PC-3 (cell line): ENCODE measurements around the gene PNO1. TPM values are rescaled to one million over a fixed set of nuclear protein-coding genes. Genes with fewer than 3 reads are reported as not detected.

Experiments used
- ATAC-seq: fragments of 200-7000 bp; cut with Tn5 transposase; 2 replicates; pipeline ENCODE4 v1.9.1; 2020; ENCODE audit warnings: mild to moderate bottlenecking, moderate library complexity
- BruUV-seq: library from RNA; stranded (reverse); fragments of 400-500 nt; replicated peaks from 2 replicates; lab custom pipeline; 2021; lab: Mats Ljungman, UMichigan
- CTCF ChIA-PET: fragments of 300-600 bp; sonication (Branson Sonifier 250); formaldehyde crosslinking; loops from one replicate; lab custom pipeline; 2022; ENCODE audit warnings: antibody characterized with exemption; lab: Charles Lee
- POLR2A ChIA-PET: fragments of 300-600 bp; sonication (Branson Sonifier 250); formaldehyde crosslinking; loops from one replicate; lab custom pipeline; 2022; ENCODE audit warnings: antibody characterized with exemption; ENCODE audit not compliant: unreplicated experiment; lab: Charles Lee
- DNase-seq: peaks from one replicate; pipeline ENCODE4 v3.0.0-alpha.2; 2015
- H2AFZ ChIP-seq: fragments of 300-600 bp; sonication (generic); 2 replicates; pipeline ENCODE4 v1.6.0; 2016; ENCODE audit warnings: antibody characterized with exemption, low read length
- H3F3A ChIP-seq: fragments of 300-600 bp; sonication (generic); one replicate; pipeline ENCODE4 v1.6.0; 2017; ENCODE audit warnings: antibody characterized with exemption, low read length, control low read depth, mild to moderate bottlenecking; ENCODE audit not compliant: unreplicated experiment
- H3K27ac ChIP-seq: fragments of 300-600 bp; sonication (generic); 2 replicates; pipeline ENCODE4 v1.5.1; 2016; ENCODE audit warnings: mild to moderate bottlenecking, low read length
- H3K27me3 ChIP-seq: fragments of 300-600 bp; sonication (generic); 2 replicates; pipeline ENCODE4 v1.6.1; 2016; ENCODE audit warnings: low read length, mixed read lengths
- H3K36me3 ChIP-seq: fragments of 300-600 bp; sonication (generic); 2 replicates; pipeline ENCODE4 v1.6.1; 2016; ENCODE audit warnings: low read depth, mixed run types, low read length, mixed read lengths
- H3K4me1 ChIP-seq: fragments of 300-600 bp; sonication (generic); 2 replicates; pipeline ENCODE4 v1.5.1; 2016; ENCODE audit warnings: low read length; ENCODE audit not compliant: insufficient read depth
- H3K4me2 ChIP-seq: fragments of 300-600 bp; sonication (generic); 2 replicates; pipeline ENCODE4 v1.6.0; 2016; ENCODE audit warnings: low read length
- H3K4me3 ChIP-seq: fragments of 300-600 bp; sonication (generic); 2 replicates; pipeline ENCODE4 v1.5.1; 2016; ENCODE audit warnings: mild to moderate bottlenecking, low read length, mixed read lengths
- H3K79me2 ChIP-seq: fragments of 300-600 bp; sonication (generic); 2 replicates; pipeline ENCODE4 v1.6.1; 2017; ENCODE audit warnings: low read length, mixed read lengths
- H3K9ac ChIP-seq: fragments of 300-600 bp; sonication (generic); 2 replicates; pipeline ENCODE4 v1.6.0; 2016; ENCODE audit warnings: mild to moderate bottlenecking, low read length
- H3K9me2 ChIP-seq: fragments of 300-600 bp; sonication (generic); replicated peaks from 2 replicates; pipeline ENCODE4 v1.6.1; 2016; ENCODE audit warnings: mixed run types, low read length, mixed read lengths
- H3K9me3 ChIP-seq: fragments of 300-600 bp; sonication (generic); 2 replicates; pipeline ENCODE4 v1.6.1; 2016; ENCODE audit warnings: low read length, mixed read lengths
- H4K20me1 ChIP-seq: fragments of 300-600 bp; sonication (generic); 2 replicates; pipeline ENCODE4 v1.6.1; 2016; ENCODE audit warnings: low read length, mixed read lengths
- EZH2 ChIP-seq: fragments of 300-600 bp; sonication (generic); IDR thresholded peaks from one replicate; pipeline ENCODE4 v1.6.1; 2017; ENCODE audit warnings: antibody characterized with exemption, mild to moderate bottlenecking, low read length; ENCODE audit not compliant: unreplicated experiment
- EZH2phosphoT487 ChIP-seq: fragments of 300-600 bp; sonication (generic); IDR thresholded peaks from 2 replicates; pipeline ENCODE4 v1.6.1; 2018; ENCODE audit warnings: mild to moderate bottlenecking, antibody characterized with exemption, low read length, borderline replicate concordance
- intact Hi-C: fragments of 100-400 bp; cut with micrococcal nuclease; formaldehyde crosslinking; loops from 2 replicates; pipeline ENCODE4 v1.9.0; 2023
- total RNA-seq: library from RNA; depleted of rRNA; stranded (reverse); fragments of >200 nt; gene quantifications from 2 replicates; pipeline ENCODE4 v1.2.3, GENCODE V29; 2014
- TF ChIP-seq, protein P1 (sequence below): fragments of 300-600 bp; sonication (generic); conservative IDR thresholded peaks from 2 replicates; pipeline ENCODE4 v1.5.1; 2017; ENCODE audit warnings: antibody characterized with exemption, low read depth, mild to moderate bottlenecking, low read length

PNO1 gene
- total RNA-seq, 1 experiment from 2014 or later, result 50.8 TPM

- peaks cover 5% of the 10 kb centered on the region; the same call in 1 of the 2 replicates for H3K36me3 ChIP-seq
- TSS peak; percentile 75 for BruUV-seq
- H3K27ac ChIP-seq, result peak overlapping the region; percentile 63
- TF ChIP-seq EZH2phosphoT487 (no peak), EZH2 (no peak)
- TF ChIP-seq, protein P1, sequence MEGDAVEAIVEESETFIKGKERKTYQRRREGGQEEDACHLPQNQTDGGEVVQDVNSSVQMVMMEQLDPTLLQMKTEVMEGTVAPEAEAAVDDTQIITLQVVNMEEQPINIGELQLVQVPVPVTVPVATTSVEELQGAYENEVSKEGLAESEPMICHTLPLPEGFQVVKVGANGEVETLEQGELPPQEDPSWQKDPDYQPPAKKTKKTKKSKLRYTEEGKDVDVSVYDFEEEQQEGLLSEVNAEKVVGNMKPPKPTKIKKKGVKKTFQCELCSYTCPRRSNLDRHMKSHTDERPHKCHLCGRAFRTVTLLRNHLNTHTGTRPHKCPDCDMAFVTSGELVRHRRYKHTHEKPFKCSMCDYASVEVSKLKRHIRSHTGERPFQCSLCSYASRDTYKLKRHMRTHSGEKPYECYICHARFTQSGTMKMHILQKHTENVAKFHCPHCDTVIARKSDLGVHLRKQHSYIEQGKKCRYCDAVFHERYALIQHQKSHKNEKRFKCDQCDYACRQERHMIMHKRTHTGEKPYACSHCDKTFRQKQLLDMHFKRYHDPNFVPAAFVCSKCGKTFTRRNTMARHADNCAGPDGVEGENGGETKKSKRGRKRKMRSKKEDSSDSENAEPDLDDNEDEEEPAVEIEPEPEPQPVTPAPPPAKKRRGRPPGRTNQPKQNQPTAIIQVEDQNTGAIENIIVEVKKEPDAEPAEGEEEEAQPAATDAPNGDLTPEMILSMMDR, result no peak
- no peak overlapping the region for H3K9ac ChIP-seq
- H3K9me3 ChIP-seq, result no peaks in the 10 kb centered on the region
- ATAC-seq (peak; percentile 97), DNase-seq (peak; percentile 90)
- peaks cover 53% of the 10 kb centered on the region for H3K4me1 ChIP-seq
- H3K27me3 ChIP-seq, result no peaks in the 10 kb centered on the region
- H4K20me1 ChIP-seq, result peaks cover 16% of the 10 kb centered on the region
- intact Hi-C loops, result loop anchor here (5.0 kb wide), 2 partner anchors 34 to 166 kb away; partner anchors contain the start of gene PNO1
- ChIA-PET CTCF (interaction anchor here (0.5 kb wide), 1 partner anchor 246 kb away, joined by 4 read pairs; no protein-coding TSS in a partner anchor), POLR2A (interaction anchor here (0.5 kb wide), 1 partner anchor 34 kb away, joined by 4 read pairs; the partner anchor contains the start of gene PNO1)
- peak overlapping the region; percentile 35 for H3K4me2 ChIP-seq
- H3K79me2 ChIP-seq, result peaks cover 93% of the 10 kb centered on the region
- no peak overlapping the region for H2AFZ ChIP-seq
- H3K9me2 ChIP-seq, result no peaks in the 10 kb centered on the region
- no peaks in the 10 kb centered on the region for H3F3A ChIP-seq
- H3K4me3 ChIP-seq, result no peak overlapping the region
Measured at GRCh38 chr2:68190991-68191731, 33.5 kb downstream of the PNO1 start.

- intact Hi-C loops, result loop anchor here (5.0 kb wide), 2 partner anchors 36 to 164 kb away; partner anchors contain the start of gene PNO1
- BruUV-seq, result no TSS peak
- Histone ChIP-seq H3K79me2 (peaks cover 92% of the 10 kb centered on the region), H3K9ac (peak overlapping the region; percentile 36), H3K36me3 (no peaks in the 10 kb centered on the region), H3F3A (no peaks in the 10 kb centered on the region), H3K27ac (peak overlapping the region; percentile 64), H3K4me1 (peaks cover 53% of the 10 kb centered on the region), H3K9me2 (no peaks in the 10 kb centered on the region), H3K27me3 (no peaks in the 10 kb centered on the region), H4K20me1 (peaks cover 16% of the 10 kb centered on the region), H3K4me2 (peak overlapping the region; percentile 65), H3K9me3 (no peaks in the 10 kb centered on the region), H3K4me3 (peak overlapping the region; percentile 16), H2AFZ (no peak overlapping the region)
- DNase-seq (peak; percentile 35), ATAC-seq (no peak)
- POLR2A ChIA-PET, result no interaction called here
- TF ChIP-seq EZH2 (no peak), EZH2phosphoT487 (no peak)
- TF ChIP-seq, protein P1, result no peak
- CTCF ChIA-PET, result no interaction called here
Measured at GRCh38 chr2:68193144-68193543, 35.5 kb downstream of the PNO1 start.
